Measurements from ENCODE around the gene CTRB1. TPM values are rescaled to one million over a fixed set of nuclear protein-coding genes. Genes with fewer than 3 reads are reported as not detected.
A peak's percentile ranks its signal among the peaks of the same experiment; 100 is the strongest.

The CTRB1 gene
- polyA plus RNA-seq, 1 donor = not detected

- Histone ChIP-seq H3K4me1 (ENCODE audit: control insufficient read depth, insufficient read depth, low read length) (peaks cover 61% of the 10 kb centered on the region), H3K27ac (ENCODE audit: low read length) (peak overlapping the region; percentile 58), H3K27me3 (ENCODE audit: control insufficient read depth, insufficient read depth, low read length) (no peaks in the 10 kb centered on the region), H3K36me3 (ENCODE audit: control insufficient read depth, insufficient read depth, low read length) (peaks cover 3% of the 10 kb centered on the region), H3K9me3 (ENCODE audit: control insufficient read depth, low read depth, low read length) (no peaks in the 10 kb centered on the region), H3K4me3 (ENCODE audit: low read length) (no peak overlapping the region)
- 67% methylated on average over 3 of the region's 12 CpGs for WGBS (ENCODE audit: insufficient coverage, low lambda C conversion rate)
- peak in 1 of 2 donors; percentile 45 for DNase-seq
Measured at GRCh38 chr16:75256059-75256571, 37.3 kb downstream of the CTRB1 start.

- DNase-seq = peak; percentile 64 to 66
- Histone ChIP-seq H3K36me3 (ENCODE audit: control insufficient read depth, insufficient read depth, low read length) (peaks cover 3% of the 10 kb centered on the region), H3K9me3 (ENCODE audit: control insufficient read depth, low read depth, low read length) (no peaks in the 10 kb centered on the region), H3K4me1 (ENCODE audit: control insufficient read depth, insufficient read depth, low read length) (peaks cover 66% of the 10 kb centered on the region), H3K27me3 (ENCODE audit: control insufficient read depth, insufficient read depth, low read length) (no peaks in the 10 kb centered on the region), H3K27ac (ENCODE audit: low read length) (peak overlapping the region; percentile 58), H3K4me3 (ENCODE audit: low read length) (no peak overlapping the region)
- WGBS (ENCODE audit: insufficient coverage, low lambda C conversion rate) = no CpG with 5 or more reads among the region's 14 CpGs
Measured at GRCh38 chr16:75256696-75257343, 38.0 kb downstream of the CTRB1 start.

- 100% methylated on average over 2 of the region's 21 CpGs for WGBS (ENCODE audit: insufficient coverage, low lambda C conversion rate)
- H3K27me3 ChIP-seq (ENCODE audit: control insufficient read depth, insufficient read depth, low read length) = no peaks in the 10 kb centered on the region
- H3K36me3 ChIP-seq (ENCODE audit: control insufficient read depth, insufficient read depth, low read length) = peaks cover 6% of the 10 kb centered on the region
- peaks cover 68% of the 10 kb centered on the region for H3K4me1 ChIP-seq (ENCODE audit: control insufficient read depth, insufficient read depth, low read length)
- H3K9me3 ChIP-seq (ENCODE audit: control insufficient read depth, low read depth, low read length) = no peaks in the 10 kb centered on the region
- no peak for DNase-seq
- H3K4me3 ChIP-seq (ENCODE audit: low read length) = no peak overlapping the region
- H3K27ac ChIP-seq (ENCODE audit: low read length) = no peak overlapping the region
Measured at GRCh38 chr16:75257886-75258806, 39.4 kb downstream of the CTRB1 start.

GRCh38 chr16:75258807-75259141 lies 40.0 kb downstream of the CTRB1 start:
- no CpG with 5 or more reads among the region's 6 CpGs for WGBS (ENCODE audit: insufficient coverage, low lambda C conversion rate)
- Histone ChIP-seq H3K27me3 (ENCODE audit: control insufficient read depth, insufficient read depth, low read length) (no peaks in the 10 kb centered on the region), H3K36me3 (ENCODE audit: control insufficient read depth, insufficient read depth, low read length) (peaks cover 9% of the 10 kb centered on the region), H3K9me3 (ENCODE audit: control insufficient read depth, low read depth, low read length) (no peaks in the 10 kb centered on the region), H3K27ac (ENCODE audit: low read length) (no peak overlapping the region), H3K4me1 (ENCODE audit: control insufficient read depth, insufficient read depth, low read length) (peaks cover 69% of the 10 kb centered on the region), H3K4me3 (ENCODE audit: low read length) (no peak overlapping the region)
- no peak for DNase-seq

- H3K27me3 ChIP-seq (ENCODE audit: control insufficient read depth, insufficient read depth, low read length) = no peaks in the 10 kb centered on the region
- DNase-seq = no peak
- no peak overlapping the region for H3K4me3 ChIP-seq (ENCODE audit: low read length)
- no peaks in the 10 kb centered on the region for H3K9me3 ChIP-seq (ENCODE audit: control insufficient read depth, low read depth, low read length)
- peaks cover 13% of the 10 kb centered on the region for H3K36me3 ChIP-seq (ENCODE audit: control insufficient read depth, insufficient read depth, low read length)
- peaks cover 65% of the 10 kb centered on the region for H3K4me1 ChIP-seq (ENCODE audit: control insufficient read depth, insufficient read depth, low read length)
- H3K27ac ChIP-seq (ENCODE audit: low read length) = peak overlapping the region; percentile 85
- 100% methylated on average over 1 of the region's 10 CpGs for WGBS (ENCODE audit: insufficient coverage, low lambda C conversion rate)
Measured at GRCh38 chr16:75260851-75261589, 42.2 kb downstream of the CTRB1 start.

- Histone ChIP-seq H3K4me3 (ENCODE audit: low read length) (no peak overlapping the region), H3K4me1 (ENCODE audit: control insufficient read depth, insufficient read depth, low read length) (peaks cover 59% of the 10 kb centered on the region), H3K27me3 (ENCODE audit: control insufficient read depth, insufficient read depth, low read length) (no peaks in the 10 kb centered on the region), H3K36me3 (ENCODE audit: control insufficient read depth, insufficient read depth, low read length) (peaks cover 13% of the 10 kb centered on the region), H3K9me3 (ENCODE audit: control insufficient read depth, low read depth, low read length) (no peaks in the 10 kb centered on the region), H3K27ac (ENCODE audit: low read length) (peak overlapping the region; percentile 85)
- WGBS (ENCODE audit: insufficient coverage, low lambda C conversion rate) = no CpG with 5 or more reads among the region's 3 CpGs
- no peak for DNase-seq
Measured at GRCh38 chr16:75261590-75262078, 42.8 kb downstream of the CTRB1 start.

GRCh38 chr16:75262104-75262799 lies 43.5 kb downstream of the CTRB1 start:
- no peaks in the 10 kb centered on the region for H3K27me3 ChIP-seq (ENCODE audit: control insufficient read depth, insufficient read depth, low read length)
- peaks cover 13% of the 10 kb centered on the region for H3K36me3 ChIP-seq (ENCODE audit: control insufficient read depth, insufficient read depth, low read length)
- peak; percentile 83 to 88 for DNase-seq
- H3K4me1 ChIP-seq (ENCODE audit: control insufficient read depth, insufficient read depth, low read length) = peaks cover 54% of the 10 kb centered on the region
- no CpG with 5 or more reads among the region's 14 CpGs for WGBS (ENCODE audit: insufficient coverage, low lambda C conversion rate)
- no peak overlapping the region for H3K4me3 ChIP-seq (ENCODE audit: low read length)
- H3K27ac ChIP-seq (ENCODE audit: low read length) = peak overlapping the region; percentile 85
- no peaks in the 10 kb centered on the region for H3K9me3 ChIP-seq (ENCODE audit: control insufficient read depth, low read depth, low read length)

GRCh38 chr16:75262800-75263127 lies 44.0 kb downstream of the CTRB1 start:
- DNase-seq = no peak
- peaks cover 13% of the 10 kb centered on the region for H3K36me3 ChIP-seq (ENCODE audit: control insufficient read depth, insufficient read depth, low read length)
- no peak overlapping the region for H3K4me3 ChIP-seq (ENCODE audit: low read length)
- peaks cover 54% of the 10 kb centered on the region for H3K4me1 ChIP-seq (ENCODE audit: control insufficient read depth, insufficient read depth, low read length)
- H3K9me3 ChIP-seq (ENCODE audit: control insufficient read depth, low read depth, low read length) = no peaks in the 10 kb centered on the region
- peak overlapping the region; percentile 85 for H3K27ac ChIP-seq (ENCODE audit: low read length)
- H3K27me3 ChIP-seq (ENCODE audit: control insufficient read depth, insufficient read depth, low read length) = no peaks in the 10 kb centered on the region
- WGBS (ENCODE audit: insufficient coverage, low lambda C conversion rate) = no CpG with 5 or more reads among the region's 5 CpGs

- Histone ChIP-seq H3K4me1 (ENCODE audit: control insufficient read depth, insufficient read depth, low read length) (peaks cover 53% of the 10 kb centered on the region), H3K27me3 (ENCODE audit: control insufficient read depth, insufficient read depth, low read length) (no peaks in the 10 kb centered on the region), H3K9me3 (ENCODE audit: control insufficient read depth, low read depth, low read length) (no peaks in the 10 kb centered on the region), H3K27ac (ENCODE audit: low read length) (peak overlapping the region; percentile 85), H3K36me3 (ENCODE audit: control insufficient read depth, insufficient read depth, low read length) (peaks cover 13% of the 10 kb centered on the region), H3K4me3 (ENCODE audit: low read length) (peak overlapping the region; percentile 99)
- no peak for DNase-seq
- WGBS (ENCODE audit: insufficient coverage, low lambda C conversion rate) = no CpG with 5 or more reads among the region's 14 CpGs
Measured at GRCh38 chr16:75263291-75263962, 44.6 kb downstream of the CTRB1 start.
